NCI-H1092 treated with DMSO at 0.1 percent for 48 hours (cell line): ENCODE results near the gene TMEM132D.

Experiments
- DNase-seq: peaks from one replicate; lab custom pipeline; 2025; lab: John Stamatoyannopoulos, UW

Gene TMEM132D

GRCh38 chr12:129660946-129661345 lies 242.9 kb downstream of the TMEM132D start:
- no peak for DNase-seq

DNA sequence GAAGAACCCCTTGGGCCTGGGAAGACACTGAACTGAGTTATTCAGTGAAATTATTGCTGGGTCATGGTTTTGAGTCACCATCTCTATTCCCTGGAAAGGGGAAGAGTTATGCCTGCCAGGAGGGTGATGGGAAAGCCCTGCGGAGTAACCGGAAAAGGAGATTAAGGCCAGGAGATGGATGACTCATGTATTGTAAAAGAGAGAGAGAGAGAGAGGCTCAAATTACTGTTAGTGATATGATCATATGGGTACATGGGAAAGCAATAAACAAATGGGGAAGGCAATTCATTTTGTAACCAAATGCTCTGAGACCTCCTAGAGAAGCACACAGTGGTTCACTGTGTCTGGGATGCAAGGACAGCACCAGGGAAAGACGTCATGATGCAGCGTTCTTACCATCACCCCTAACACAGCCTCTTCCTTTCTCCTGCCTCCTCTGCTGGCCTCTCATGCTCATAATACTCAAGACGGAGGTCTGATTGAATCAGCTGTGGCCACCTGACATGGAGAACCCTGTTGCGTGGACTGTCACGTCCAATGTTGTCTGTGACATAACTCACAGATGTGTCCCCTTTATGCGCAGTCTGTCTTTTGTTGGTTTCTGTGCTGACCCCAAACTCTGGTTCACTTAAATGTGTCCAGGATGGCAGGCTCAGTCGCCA lies 243.7 kb downstream of the TMEM132D start:
- peak; percentile 7 for DNase-seq

DNA sequence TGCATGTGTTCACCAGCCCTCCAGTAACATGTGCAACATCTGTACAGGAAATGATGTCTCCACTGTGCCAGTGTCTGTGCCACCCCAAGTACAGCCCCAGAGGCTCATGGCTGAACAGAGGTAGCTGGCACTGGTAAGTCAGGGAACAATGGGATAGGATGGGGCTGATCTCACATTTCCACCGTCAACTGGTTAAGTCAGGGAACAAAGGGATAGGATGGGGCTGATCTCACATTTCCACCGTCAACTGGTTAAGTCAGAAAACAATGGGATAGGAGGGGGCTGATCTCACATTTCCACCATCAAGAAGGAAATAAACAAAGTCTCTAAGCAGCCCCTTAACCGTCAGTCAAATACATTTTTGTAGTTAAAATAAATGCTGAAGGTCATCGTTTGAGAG lies 246.6 kb downstream of the TMEM132D start:
- no peak for DNase-seq

DNA sequence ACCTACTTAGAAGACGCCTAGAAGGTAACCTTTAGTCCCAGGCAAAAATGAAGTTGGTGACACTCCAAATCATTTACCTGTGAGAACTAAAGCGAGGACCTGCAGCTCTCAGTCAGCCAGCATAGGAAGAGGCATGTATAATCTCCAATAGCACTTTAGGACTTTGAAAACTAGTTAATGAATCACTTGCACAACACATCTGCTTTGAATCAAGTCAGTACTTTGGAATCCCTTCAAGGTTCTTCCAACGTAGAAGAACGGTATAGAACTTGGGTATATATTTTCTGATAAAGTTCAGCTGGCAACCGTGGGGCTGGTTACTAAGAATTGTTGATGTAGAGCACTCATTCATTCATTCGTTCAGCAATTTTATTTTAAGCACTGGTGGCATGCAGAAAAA lies 251.9 kb downstream of the TMEM132D start:
- DNase-seq: no peak

- no peak for DNase-seq
Observed at GRCh38 chr12:129641926-129642325, 261.9 kb downstream of the TMEM132D start.

GRCh38 chr12:129635021-129635685 lies 268.7 kb downstream of the TMEM132D start:
- no peak for DNase-seq

- no peak for DNase-seq
Observed at GRCh38 chr12:129631316-129631715, 272.5 kb downstream of the TMEM132D start.

GRCh38 chr12:129629901-129630300 lies 273.9 kb downstream of the TMEM132D start:
- no peak for DNase-seq

DNA sequence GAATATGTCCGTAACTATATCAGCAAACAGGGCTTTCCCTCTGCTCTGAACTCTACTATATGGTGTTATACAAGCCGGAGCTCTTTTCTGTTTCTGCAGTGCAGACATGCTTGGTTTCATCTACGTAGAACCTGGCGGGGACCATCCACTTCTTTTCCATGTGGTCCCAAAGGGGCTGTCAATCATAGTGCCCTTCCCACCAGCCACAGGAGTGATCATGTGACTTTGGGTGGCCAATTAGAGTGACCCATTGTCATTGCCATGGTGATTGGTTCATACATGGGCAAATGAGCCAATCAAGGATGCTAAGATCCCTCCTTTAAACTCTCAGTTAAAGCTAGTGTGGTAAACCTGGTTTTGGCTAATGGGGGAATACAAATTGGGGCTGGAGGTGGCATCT lies 281.3 kb downstream of the TMEM132D start:
- DNase-seq: no peak

GRCh38 chr12:129619271-129619670 lies 284.6 kb downstream of the TMEM132D start:
- DNase-seq: no peak

DNA sequence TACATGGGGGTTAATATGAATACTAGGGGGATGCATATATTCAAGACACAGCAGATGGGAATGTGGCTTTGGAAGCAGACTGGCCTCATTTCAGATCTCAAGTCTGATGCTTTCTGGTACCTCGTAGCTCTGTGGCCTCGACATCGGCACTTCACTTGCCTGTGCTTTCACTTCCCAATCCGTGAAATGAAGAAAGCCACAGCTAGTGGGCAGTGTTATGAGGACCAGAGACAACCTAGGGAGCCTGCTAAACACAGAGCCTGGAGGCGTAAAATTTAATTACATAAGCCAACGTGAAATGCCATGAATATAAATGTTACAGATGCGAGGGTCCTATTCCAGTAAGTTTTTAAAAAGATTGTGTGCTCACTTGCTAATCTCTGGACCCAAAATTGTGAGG lies 286.0 kb downstream of the TMEM132D start:
- DNase-seq: no peak

DNA sequence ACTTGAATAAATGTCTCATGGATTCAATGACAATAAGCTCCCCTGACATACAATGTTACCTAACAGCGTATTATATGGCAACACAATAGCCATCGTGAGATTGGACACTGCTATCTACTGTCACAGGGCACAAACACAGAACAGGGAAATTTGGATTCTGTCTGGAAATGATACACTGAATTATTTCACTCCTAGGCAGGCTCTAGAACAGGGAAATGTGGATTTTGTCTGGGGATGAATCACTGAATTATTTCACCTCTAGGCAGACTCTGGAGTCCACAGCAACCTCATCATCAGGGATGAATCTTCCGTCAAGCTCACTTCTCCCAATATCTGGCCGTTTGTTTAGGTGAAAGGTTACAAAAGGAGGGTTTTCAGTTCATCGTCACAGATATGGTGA lies 288.8 kb downstream of the TMEM132D start:
- DNase-seq: no peak

DNA sequence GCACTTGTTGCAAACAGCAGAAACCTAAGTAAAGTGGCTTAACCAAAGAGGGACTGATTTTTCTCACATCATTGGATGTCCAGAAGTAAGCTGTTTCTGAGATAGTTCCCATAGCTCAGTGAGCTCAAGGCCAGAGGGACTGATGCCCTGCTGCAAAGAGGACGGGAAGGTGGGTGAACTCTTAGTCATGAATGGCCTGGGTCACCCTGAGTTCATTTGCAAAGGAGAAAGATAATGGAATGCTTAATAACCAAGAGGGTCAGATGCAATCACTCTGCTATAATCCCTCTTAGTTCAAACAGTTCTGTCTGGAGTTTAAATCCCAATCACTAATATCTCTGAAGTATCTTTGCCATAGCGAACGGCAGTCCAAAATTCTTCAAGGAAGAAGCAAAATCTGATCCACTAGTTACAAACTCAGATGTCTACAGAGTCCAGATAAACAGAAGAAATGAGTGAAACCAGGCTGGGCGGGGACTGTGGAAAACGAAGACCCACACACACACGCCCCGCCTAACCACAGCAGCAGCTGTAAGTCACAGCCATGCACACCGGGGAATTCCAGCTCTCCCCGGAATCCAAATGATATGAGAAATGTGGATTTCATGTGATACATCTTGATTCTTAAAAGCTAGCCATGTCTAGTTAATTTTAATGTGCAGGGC lies 289.5 kb downstream of the TMEM132D start:
- no peak for DNase-seq

DNA sequence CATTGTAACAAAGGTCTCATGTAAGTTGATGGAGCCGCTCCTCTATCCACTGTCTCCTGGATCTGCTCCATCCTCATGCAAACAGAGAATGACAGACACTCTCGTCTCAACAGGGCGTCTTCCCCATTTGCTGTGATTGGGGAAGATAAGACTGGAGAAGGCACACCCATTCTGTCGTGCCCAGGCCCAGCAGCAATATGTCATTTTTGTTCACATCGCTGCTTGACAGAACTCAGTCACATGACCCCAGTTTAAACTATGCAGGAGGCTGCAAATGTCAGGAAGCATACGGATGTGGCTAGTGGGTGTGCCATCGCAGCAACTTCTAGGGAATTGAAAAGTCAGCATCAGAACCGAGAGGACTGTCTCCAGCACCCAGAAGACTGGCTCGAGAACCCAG lies 290.5 kb downstream of the TMEM132D start:
- DNase-seq: no peak

- DNase-seq: peak; percentile 61
Observed at GRCh38 chr12:129610601-129611120, 293.2 kb downstream of the TMEM132D start.

- no peak for DNase-seq
Observed at GRCh38 chr12:129607756-129608155, 296.1 kb downstream of the TMEM132D start.

- DNase-seq: no peak
Observed at GRCh38 chr12:129607301-129607700, 296.5 kb downstream of the TMEM132D start.

DNA sequence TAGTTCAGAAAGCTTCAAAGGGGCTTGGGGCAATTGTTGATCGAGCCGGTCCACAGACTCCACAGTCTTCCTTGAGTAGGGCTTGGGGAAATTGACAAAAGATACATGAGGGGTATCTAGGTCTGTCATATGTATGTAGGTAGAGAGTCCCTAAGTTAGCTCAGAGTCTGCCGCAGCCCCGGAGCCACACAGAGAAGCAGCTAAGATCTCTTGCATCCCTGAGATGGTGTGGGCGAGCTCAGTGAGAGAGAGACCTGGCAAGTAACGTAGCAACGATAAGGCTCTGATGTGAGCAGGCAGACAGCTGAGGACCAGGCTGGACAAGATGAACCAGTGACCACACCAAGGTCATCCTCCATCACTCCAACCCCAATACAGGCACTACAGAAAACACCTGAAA lies 297.6 kb downstream of the TMEM132D start:
- DNase-seq: no peak

DNA sequence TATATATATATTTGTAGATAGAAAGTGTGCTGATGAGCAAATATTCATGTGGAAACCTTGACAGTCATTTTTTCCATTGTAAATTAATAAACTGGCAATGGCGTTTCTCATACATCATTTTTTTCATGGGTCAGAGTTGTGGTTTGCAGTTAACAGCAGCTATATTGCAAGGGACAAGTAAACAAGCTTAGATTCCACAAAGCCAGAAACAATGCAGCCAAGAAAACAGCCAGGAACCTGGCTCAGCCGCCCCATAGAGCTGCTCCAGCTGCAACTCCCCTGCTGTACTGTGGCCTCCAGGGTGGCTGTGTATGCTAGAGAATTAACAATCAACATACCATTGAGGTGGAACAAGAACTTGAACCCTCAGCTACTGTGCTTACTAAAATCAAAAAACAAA lies 298.2 kb downstream of the TMEM132D start:
- DNase-seq: no peak

DNA sequence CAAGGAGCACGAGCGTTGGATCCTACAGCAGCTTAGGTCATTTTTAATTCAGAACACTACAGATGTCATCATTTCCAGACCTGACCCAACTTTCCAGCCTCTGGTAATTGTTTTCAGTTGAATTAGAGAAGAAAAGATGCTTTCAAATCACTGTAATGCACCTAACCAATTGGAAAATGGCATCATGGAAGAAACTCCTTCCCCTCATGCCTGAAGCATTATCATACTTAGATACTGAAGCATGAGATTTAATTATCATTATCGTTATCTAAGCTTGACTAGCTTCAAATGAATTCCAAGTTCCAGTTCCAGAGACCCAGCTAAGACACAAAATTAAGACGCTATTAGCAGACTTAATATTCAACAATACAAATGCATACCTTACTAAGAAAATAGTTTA lies 299.3 kb downstream of the TMEM132D start:
- DNase-seq: no peak

GRCh38 chr12:129599406-129599805 lies 304.4 kb downstream of the TMEM132D start:
- DNase-seq: no peak

DNA sequence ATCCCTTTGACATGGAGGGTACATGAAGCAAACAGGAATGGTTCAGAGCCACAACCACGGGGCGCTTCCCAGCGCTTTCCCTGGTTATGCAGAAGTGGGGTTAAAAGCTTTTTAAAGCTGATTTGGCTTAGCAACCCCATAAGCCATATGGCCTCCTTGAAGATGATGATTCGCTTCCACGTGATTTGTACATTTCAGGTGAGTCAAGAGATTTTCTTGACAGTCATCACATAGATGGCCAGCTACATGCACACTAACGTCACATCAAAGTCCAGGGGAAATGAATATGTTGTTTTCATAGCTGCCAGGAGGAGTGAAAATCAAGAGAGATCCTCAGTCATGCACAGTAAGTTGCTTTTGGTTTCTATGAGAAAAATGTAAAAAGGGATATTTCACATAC lies 309.7 kb downstream of the TMEM132D start:
- DNase-seq: no peak

- DNase-seq: no peak
Observed at GRCh38 chr12:129592449-129592848, 311.4 kb downstream of the TMEM132D start.
